ENCODE data around the gene CERS6. TPM values are rescaled to one million over a fixed set of nuclear protein-coding genes. Genes with fewer than 3 reads are reported as not detected.

The CERS6 gene
- total RNA-seq, 1 experiment from 2014 or later = 17.3 TPM

- Mint-ChIP-seq H3K4me1 (peaks cover 20% of the 10 kb centered on the region), H3K27ac (no peak overlapping the region)
- POLR2A ChIA-PET = no interaction called here
These were observed 127.8 kb downstream of the CERS6 start for GRCh38 chr2:168583710-168584521.

GRCh38 chr2:168584911-168585310 lies 128.8 kb downstream of the CERS6 start:
- no peak overlapping the region for H3K4me3 Mint-ChIP-seq
- POLR2A ChIA-PET = no interaction called here
- no peak for DNase-seq (ENCODE audit: low spot score)
- H3K27me3 Mint-ChIP-seq (ENCODE audit: low read depth) = no peaks in the 10 kb centered on the region
- CTCF ChIA-PET = interaction anchor here (0.5 kb wide), 1 partner anchor 335 kb away, joined by 3 read pairs; no protein-coding TSS in a partner anchor
- H3K27ac Mint-ChIP-seq = no peak overlapping the region
- H3K4me1 Mint-ChIP-seq = peaks cover 30% of the 10 kb centered on the region
- TF ChIP-seq PRRX2 (CRISPR knock-in tag; IDR thresholded peaks at IDR 0.05) (no peak), OVOL2 (CRISPR knock-in tag; IDR thresholded peaks at IDR 0.05; ENCODE audit: borderline replicate concordance) (no peak)
- H3K9me3 Mint-ChIP-seq = peaks cover 4% of the 10 kb centered on the region
- no peak for ATAC-seq
- H3K36me3 Mint-ChIP-seq = no peaks in the 10 kb centered on the region

More at GRCh38 chr2:168583710-168584521, 127.8 kb downstream of the CERS6 start:
- ATAC-seq = no peak
- Mint-ChIP-seq H3K9me3 (peaks cover 4% of the 10 kb centered on the region), H3K36me3 (no peaks in the 10 kb centered on the region), H3K27me3 (ENCODE audit: low read depth) (no peaks in the 10 kb centered on the region), H3K4me3 (no peak overlapping the region)
- CTCF ChIA-PET = no interaction called here
- no peak for DNase-seq (ENCODE audit: low spot score)
- TF ChIP-seq ZNF121 (CRISPR knock-in tag; IDR thresholded peaks at IDR 0.05) = no peak
- no peak for TF ChIP-seq IRF2 (CRISPR knock-in tag; IDR thresholded peaks at IDR 0.05; ENCODE audit: borderline replicate concordance, low read depth)
- TF ChIP-seq GTF2I (CRISPR knock-in tag; conservative IDR thresholded peaks at IDR 0.05) = no peak

- H3K4me1 Mint-ChIP-seq = peaks cover 33% of the 10 kb centered on the region
- H3K36me3 Mint-ChIP-seq = no peaks in the 10 kb centered on the region
- H3K27me3 Mint-ChIP-seq (ENCODE audit: low read depth) = no peaks in the 10 kb centered on the region
- no peak for DNase-seq (ENCODE audit: low spot score)
- 0 out of 2 replicates have a peak overlapping the region, but pooled peaks have one; percentile 25 for H3K27ac Mint-ChIP-seq
- POLR2A ChIA-PET = no interaction called here
- TF ChIP-seq ARID4B (CRISPR knock-in tag; IDR thresholded peaks at IDR 0.05; ENCODE audit: borderline replicate concordance) = no peak
- no peak for TF ChIP-seq USF1 (CRISPR knock-in tag; IDR thresholded peaks at IDR 0.05)
- TF ChIP-seq PRRX2 (CRISPR knock-in tag; IDR thresholded peaks at IDR 0.05) = no peak
- TF ChIP-seq ATF3 (CRISPR knock-in tag; conservative IDR thresholded peaks at IDR 0.05) = no peak
- TF ChIP-seq TEAD1 (CRISPR knock-in tag; IDR thresholded peaks at IDR 0.05) = no peak
- no peak overlapping the region for H3K4me3 Mint-ChIP-seq
- peaks cover 4% of the 10 kb centered on the region for H3K9me3 Mint-ChIP-seq
- CTCF ChIA-PET = no interaction called here
- ATAC-seq = no peak
These were observed 129.6 kb downstream of the CERS6 start for GRCh38 chr2:168585700-168586099.

DNA sequence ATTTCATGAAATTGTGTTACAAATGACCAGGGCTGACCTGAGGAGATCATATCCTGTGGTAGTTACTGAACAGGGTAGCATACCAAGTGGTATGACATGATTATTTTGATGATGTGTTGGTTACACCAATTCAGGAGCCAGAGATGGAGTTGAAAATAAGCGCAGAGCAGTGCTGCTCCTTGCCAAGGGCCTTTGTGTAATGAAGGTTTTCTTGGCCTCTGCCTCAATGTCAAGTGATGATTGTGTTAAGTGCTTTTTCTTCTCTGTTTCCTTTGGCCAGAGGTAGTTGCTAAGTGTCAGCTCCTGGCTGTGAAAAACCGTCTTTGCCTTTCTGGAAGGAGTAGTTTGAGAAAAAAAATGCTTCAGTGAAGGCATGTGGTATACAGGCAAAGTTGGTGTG lies 131.2 kb downstream of the CERS6 start:
- TF ChIP-seq, protein P1, sequence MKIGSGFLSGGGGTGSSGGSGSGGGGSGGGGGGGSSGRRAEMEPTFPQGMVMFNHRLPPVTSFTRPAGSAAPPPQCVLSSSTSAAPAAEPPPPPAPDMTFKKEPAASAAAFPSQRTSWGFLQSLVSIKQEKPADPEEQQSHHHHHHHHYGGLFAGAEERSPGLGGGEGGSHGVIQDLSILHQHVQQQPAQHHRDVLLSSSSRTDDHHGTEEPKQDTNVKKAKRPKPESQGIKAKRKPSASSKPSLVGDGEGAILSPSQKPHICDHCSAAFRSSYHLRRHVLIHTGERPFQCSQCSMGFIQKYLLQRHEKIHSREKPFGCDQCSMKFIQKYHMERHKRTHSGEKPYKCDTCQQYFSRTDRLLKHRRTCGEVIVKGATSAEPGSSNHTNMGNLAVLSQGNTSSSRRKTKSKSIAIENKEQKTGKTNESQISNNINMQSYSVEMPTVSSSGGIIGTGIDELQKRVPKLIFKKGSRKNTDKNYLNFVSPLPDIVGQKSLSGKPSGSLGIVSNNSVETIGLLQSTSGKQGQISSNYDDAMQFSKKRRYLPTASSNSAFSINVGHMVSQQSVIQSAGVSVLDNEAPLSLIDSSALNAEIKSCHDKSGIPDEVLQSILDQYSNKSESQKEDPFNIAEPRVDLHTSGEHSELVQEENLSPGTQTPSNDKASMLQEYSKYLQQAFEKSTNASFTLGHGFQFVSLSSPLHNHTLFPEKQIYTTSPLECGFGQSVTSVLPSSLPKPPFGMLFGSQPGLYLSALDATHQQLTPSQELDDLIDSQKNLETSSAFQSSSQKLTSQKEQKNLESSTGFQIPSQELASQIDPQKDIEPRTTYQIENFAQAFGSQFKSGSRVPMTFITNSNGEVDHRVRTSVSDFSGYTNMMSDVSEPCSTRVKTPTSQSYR (CRISPR knock-in tag; IDR thresholded peaks at IDR 0.05) = no peak
- TF ChIP-seq, protein P2, sequence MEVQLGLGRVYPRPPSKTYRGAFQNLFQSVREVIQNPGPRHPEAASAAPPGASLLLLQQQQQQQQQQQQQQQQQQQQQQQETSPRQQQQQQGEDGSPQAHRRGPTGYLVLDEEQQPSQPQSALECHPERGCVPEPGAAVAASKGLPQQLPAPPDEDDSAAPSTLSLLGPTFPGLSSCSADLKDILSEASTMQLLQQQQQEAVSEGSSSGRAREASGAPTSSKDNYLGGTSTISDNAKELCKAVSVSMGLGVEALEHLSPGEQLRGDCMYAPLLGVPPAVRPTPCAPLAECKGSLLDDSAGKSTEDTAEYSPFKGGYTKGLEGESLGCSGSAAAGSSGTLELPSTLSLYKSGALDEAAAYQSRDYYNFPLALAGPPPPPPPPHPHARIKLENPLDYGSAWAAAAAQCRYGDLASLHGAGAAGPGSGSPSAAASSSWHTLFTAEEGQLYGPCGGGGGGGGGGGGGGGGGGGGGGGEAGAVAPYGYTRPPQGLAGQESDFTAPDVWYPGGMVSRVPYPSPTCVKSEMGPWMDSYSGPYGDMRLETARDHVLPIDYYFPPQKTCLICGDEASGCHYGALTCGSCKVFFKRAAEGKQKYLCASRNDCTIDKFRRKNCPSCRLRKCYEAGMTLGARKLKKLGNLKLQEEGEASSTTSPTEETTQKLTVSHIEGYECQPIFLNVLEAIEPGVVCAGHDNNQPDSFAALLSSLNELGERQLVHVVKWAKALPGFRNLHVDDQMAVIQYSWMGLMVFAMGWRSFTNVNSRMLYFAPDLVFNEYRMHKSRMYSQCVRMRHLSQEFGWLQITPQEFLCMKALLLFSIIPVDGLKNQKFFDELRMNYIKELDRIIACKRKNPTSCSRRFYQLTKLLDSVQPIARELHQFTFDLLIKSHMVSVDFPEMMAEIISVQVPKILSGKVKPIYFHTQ (CRISPR knock-in tag; IDR thresholded peaks at IDR 0.05) = no peak
- DNase-seq (ENCODE audit: low spot score) (no peak), ATAC-seq (no peak)
- Mint-ChIP-seq H3K36me3 (no peaks in the 10 kb centered on the region), H3K27ac (no peak overlapping the region), H3K9me3 (peaks cover 4% of the 10 kb centered on the region), H3K4me1 (peaks cover 45% of the 10 kb centered on the region), H3K27me3 (ENCODE audit: low read depth) (no peaks in the 10 kb centered on the region), H3K4me3 (no peak overlapping the region)
- CTCF ChIA-PET = no interaction called here
- POLR2A ChIA-PET = no interaction called here

Data from WTC11 (cell line).